ENCODE measurements around the gene RPS18. TPM values are rescaled to one million over a fixed set of nuclear protein-coding genes. Genes with fewer than 3 reads are reported as not detected.
"Not testable (repeated sequence)": the region's sequence is repeated elsewhere in the genome, so short reads cannot be mapped to it uniquely, and the experiment has no call there.

The RPS18 gene
- total RNA-seq, 1 donor = 1,877 TPM

- peak overlapping the region; percentile 99 for H3K4me3 ChIP-seq (ENCODE audit: low read depth, low read length)
- no peak for DNase-seq (ENCODE audit: low read depth)
- TF ChIP-seq CTCF (IDR thresholded peaks at IDR 0.05; ENCODE audit: insufficient read depth, low read depth, low read length) = no peak
Measured at GRCh38 chr6:33272275-33273128, 627 bp downstream of the RPS18 start.

GRCh38 chr6:33273129-33273923, 1.5 kb downstream of the RPS18 start:
- DNase-seq (ENCODE audit: low read depth) = no peak
- peak overlapping the region; percentile 99 for H3K4me3 ChIP-seq (ENCODE audit: low read depth, low read length)
- no peak for TF ChIP-seq CTCF (IDR thresholded peaks at IDR 0.05; ENCODE audit: insufficient read depth, low read depth, low read length)

GRCh38 chr6:33273924-33274902, 2.3 kb downstream of the RPS18 start:
- TF ChIP-seq CTCF (IDR thresholded peaks at IDR 0.05; ENCODE audit: insufficient read depth, low read depth, low read length) = no peak
- H3K4me3 ChIP-seq (ENCODE audit: low read depth, low read length) = peak overlapping the region; percentile 99
- DNase-seq (ENCODE audit: low read depth) = peak; percentile 17

- peak overlapping the region; percentile 68 for H3K4me3 ChIP-seq (ENCODE audit: low read depth, low read length)
- DNase-seq (ENCODE audit: low read depth) = not testable (repeated sequence)
Measured at GRCh38 chr6:33275795-33276580, 4.1 kb downstream of the RPS18 start.

GRCh38 chr6:33276581-33276863, 4.6 kb downstream of the RPS18 start:
- TF ChIP-seq CTCF (IDR thresholded peaks at IDR 0.05; ENCODE audit: insufficient read depth, low read depth, low read length) = no peak
- H3K4me3 ChIP-seq (ENCODE audit: low read depth, low read length) = peak overlapping the region; percentile 68

GRCh38 chr6:33276864-33277662, 5.2 kb downstream of the RPS18 start, which contains the start of gene B3GALT4:
Gene B3GALT4, plus strand, starts transcription at chr6:33277123. Its CDS starts 297 bp downstream, at chr6:33277420.
- peak within 1 kb of the TSS; percentile 68 for H3K4me3 ChIP-seq (ENCODE audit: low read depth, low read length)
- DNase-seq (ENCODE audit: low read depth) = peak; percentile 67
- TF ChIP-seq CTCF (IDR thresholded peaks at IDR 0.05; ENCODE audit: insufficient read depth, low read depth, low read length) = peak; percentile 52

More at GRCh38 chr6:33276581-33276863, 4.6 kb downstream of the RPS18 start:
- no peak for DNase-seq (ENCODE audit: low read depth)
